DMS53 (cell line): Measurements from ENCODE around the gene SRCAP.
A peak's percentile ranks its signal among the peaks of the same experiment; 100 is the strongest.
"Not testable (repeated sequence)": the region's sequence is repeated elsewhere in the genome, so short reads cannot be mapped to it uniquely, and the experiment has no call there.

ENCODE experiments used
- DNase-seq: peaks from one replicate; lab custom pipeline; 2025; lab: John Stamatoyannopoulos, UW

SRCAP gene

DNA sequence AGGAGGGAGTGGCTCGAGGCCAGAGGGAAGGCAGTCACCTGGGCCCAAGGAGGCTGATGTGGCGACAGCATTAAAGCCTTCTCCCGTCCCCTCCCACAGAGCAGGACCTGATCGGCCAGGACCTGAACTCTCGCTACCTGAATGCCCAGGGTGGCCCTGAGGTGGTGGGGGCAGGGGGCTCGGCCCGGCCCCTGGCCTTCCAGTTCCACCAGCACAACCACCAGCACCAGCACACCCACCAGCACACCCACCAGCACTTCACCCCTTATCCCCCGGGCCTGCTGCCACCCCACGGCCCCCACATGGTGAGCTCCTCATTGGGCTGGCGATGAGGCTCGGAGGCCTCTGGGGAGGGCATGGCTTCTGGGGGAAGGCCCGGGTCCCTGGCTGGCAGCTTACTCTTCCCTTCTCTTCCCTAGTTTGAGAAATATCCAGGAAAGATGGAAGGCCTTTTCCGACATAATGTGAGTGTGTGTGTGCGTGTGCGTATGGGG is 34.3 kb upstream of the SRCAP start:
- DNase-seq, result no peak

DNA sequence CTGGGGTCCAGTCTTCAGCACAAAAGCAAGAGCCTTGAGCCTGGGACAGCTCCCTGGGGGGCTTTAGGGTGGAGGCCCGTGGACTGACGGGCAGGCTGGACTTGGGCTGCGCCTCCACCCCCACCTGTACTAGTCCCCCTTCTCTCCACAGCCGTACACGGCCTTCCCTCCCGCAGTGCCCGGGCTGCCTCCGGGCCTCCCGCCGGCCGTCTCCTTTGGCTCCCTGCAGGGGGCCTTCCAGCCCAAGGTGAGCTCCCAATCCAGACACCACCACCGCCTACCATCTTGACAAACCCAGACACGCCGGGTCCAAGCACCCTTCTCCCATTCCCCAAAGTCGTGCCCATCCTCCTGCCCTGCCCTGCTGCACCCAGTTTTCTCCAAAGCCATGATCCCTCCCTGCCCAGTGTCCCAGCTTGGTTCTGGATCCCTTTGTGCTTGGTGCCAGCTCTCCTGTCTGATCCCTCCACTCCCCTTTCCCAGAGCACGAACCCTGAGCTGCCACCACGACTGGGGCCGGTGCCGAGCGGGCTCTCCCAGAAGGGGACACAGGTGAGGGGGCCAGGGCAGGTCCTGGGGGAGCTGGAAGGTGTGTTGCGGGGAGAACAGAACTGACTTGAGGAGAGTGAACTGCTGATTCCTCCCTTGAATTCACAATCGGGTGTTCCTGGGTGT is 33.7 kb upstream of the SRCAP start:
- DNase-seq, result no peak

DNA sequence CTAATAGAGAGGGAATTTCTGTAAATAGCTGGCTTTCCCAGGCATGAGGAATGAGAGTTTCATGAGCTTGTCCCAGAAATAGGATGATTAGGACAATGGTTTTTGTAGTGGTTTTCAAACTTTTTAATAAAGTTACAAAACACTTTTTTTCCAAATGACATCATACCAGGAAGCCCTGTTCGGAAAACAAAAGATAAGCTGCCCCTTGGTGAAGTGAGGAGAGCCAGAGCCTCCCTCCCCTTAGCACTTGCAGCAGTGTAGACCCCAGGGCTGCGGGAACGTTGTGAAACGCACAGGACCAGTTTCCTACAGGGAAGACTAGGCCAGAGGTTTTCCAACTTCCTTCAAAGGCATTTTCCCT is 33.2 kb upstream of the SRCAP start:
- no peak for DNase-seq

DNA sequence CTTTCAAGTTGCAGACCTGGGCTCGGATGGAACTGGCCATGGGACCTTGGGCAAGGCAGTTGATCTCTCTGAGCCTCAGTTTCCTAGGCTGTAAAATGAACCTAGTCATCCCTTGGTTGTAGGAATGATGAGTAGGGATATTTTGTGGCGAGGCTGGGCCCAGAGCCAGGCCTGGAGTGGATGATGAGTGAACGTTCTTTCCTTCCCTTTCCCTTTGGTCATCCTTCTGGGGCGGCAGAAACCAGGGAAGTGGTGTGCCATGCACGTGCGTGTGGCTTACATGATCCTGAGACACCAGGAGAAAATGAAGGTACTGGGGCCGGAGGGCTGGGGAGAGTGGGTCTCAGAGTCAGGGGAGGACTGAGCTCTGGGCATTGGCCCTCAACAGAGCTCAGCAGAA is 32.3 kb upstream of the SRCAP start:
- no peak for DNase-seq

DNA sequence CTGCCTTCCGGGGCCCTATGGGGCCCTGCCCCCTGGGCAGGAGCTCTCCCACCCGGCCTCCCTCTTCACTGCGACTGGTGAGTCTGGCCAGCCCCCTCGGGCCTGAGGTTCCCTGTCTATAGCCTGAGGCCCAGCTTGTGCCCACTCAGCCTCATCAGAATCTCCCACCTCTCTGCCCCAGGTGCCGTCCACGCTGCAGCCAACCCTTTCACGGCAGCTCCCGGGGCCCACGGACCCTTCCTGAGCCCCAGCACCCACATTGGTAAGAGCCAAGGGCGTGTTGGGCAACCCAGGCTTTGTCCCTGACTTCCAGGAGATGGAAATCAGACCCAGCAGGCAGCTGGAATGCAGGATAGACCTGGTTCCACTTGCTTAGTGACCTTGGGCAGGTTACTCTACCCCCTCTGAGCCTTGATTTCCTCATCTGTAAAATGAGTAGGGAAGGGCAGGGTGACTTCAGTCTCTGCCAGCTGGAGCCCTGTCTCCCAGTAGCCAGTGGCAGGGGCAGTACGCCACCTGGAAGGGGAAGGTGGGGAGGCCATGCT is 31.5 kb upstream of the SRCAP start:
- DNase-seq, result no peak

DNA sequence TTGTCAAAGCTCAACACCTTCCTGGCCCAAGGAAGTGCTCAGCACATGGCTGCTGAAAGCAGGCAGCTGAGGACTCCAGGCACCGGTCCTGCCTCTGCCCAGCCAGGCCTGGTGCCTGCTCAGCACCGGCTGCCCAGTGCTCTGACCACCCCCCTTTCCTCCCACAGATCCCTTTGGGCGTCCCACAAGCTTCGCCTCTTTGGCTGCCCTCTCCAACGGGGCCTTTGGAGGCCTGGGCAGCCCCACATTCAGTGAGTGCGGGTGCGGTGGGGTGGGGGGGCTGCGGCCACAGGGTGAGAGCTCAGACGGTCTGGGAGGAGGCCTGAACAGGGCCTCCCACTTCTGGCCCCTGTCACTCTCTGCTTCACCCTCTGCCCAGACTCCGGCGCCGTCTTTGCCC is 30.6 kb upstream of the SRCAP start:
- DNase-seq, result no peak

DNA sequence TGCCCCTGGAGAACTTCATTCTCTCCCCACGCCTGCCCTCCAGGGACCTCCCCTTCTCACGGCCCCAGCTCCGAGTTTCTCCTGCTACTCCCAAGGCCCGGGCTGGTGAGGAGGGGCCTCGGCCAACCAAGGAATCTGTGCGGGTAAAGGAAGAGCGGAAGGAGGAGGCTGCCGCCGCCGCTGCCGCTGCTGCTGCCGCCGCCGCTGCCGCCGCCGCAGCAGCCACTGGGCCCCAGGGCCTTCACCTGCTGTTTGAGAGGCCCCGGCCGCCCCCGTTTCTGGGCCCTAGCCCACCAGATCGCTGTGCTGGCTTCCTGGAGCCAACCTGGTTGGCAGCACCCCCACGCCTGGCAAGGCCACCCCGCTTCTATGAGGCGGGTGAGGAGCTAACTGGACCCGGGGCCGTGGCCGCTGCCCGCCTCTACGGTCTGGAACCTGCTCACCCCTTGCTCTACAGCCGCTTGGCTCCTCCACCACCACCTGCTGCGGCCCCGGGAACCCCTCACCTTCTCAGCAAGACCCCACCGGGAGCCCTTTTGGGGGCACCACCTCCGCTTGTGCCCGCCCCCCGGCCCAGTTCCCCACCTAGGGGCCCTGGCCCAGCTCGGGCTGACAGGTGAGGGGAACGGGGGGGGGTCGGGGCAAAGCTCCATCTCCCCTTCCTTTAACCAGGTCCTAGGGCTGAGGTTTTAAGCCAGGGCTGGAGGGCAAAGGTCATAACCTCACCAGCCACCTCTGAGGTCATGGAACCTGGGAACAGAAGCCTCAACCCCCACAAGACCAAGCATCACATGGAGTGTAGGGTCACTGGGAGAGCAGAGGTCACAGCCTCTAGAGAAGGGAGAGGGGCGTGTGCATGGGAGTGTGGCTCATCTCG is 29.7 kb upstream of the SRCAP start:
- no peak for DNase-seq

DNA sequence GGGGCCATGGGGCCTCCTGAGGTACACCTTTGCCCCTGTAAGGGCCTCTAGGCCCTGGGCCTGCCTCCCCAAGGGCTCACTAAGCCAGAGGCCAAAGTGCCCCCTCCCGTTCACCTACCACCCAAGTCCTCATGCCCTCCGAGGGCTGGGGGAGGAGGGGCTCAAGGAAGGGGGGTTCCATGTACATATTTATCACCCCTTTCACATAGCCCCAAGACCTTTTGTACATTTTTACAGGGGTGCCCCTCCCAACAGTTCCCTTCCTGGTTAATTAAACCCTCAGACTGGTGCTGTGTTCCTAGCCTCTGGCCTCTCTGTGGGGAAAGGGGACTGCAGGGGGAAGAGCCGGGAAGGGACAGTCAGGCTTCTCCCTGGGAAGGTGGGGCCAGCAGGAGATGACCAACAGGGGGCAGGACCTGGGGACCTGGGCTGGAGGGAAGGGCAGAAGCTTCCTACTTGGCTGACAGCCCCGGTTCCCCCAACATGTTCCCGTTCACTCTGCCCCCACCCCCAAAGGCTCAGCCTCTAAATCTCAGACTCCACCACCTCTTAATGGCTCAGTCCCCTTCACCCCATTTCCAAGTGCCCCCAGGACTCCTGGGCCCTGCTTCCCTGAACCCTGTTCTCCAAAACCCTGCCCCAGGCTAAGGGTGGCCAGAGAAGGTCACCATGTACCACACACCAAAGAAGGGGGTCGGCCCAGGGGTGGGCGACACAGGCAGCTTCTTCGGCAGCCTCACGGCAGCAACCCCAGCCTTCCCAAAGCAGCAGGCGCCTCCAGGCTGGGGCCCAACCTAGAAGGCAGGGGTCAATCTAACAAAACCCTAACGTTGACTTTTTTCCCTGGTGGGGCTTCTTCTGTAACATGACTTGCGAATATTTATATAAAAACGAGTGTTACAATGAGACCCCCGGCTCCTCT is 28.8 kb upstream of the SRCAP start:
- DNase-seq, result no peak

DNA sequence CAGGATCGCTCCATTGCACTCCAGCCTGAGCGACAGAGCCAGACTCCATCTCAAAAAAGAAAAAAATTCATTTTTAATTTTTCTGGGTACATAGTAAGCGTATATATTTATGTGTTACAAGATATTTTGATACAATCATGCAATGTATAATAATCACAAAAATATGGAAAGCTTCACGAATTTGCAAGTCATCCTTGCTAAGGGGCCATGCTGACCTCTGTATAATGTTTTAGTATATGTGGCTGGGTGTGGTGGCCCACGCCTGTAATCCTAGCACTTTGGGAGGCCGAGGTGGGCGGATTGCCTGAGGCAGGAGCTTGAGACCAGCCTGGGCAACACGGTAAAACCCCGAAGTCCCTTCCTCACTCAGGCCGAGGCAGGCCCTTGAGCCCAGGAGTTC is 23.8 kb upstream of the SRCAP start:
- no peak for DNase-seq

DNA sequence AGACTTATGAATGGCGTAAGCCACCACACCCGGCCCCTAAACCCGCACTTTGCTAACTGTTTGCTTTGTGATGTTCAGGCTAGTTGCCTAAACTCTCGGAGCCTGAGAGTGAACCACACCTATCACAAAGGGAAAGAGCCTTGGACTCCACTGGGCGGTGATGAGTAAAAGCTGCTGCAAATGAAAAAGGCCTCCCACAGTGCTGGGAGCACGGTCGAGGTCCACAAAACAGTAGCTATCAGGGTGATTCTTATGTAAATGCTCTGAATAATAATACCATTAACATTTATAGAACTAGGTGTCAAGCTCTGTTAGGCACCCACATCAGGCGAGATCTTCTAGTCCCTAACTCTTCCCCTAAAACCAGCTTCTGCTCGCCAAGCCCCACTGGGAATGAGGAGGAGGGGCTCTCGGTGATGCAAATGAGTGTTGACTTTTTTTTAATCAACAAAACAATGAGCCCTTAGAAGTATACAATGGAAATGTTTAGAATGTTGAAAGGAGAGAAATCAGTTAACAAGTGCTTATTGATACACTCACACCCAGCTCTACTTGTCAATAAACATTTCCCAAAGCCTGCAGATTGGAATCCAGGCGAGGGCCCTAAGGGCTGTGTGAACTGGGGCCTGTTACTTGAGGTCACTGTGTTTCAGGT is 20.9 kb upstream of the SRCAP start:
- no peak for DNase-seq

DNA sequence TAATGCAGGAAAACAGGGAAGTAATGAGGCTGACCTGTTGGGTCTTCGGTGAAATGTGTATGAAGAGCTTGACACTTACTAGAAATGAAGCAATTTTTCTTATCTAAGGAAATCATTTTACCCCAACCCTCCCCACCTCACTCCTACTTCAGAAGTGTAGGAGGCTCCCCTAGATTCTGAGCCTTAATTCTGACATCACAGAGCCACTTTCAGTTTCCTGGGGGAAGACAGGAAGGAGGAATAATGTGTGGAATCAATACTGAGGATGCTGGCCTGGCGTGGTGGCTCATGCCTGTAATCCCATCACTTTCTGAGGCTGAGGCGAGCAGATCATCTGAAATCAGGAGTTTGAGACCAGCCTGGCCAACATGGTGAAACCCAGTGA is 20.4 kb upstream of the SRCAP start:
- DNase-seq, result no peak

DNA sequence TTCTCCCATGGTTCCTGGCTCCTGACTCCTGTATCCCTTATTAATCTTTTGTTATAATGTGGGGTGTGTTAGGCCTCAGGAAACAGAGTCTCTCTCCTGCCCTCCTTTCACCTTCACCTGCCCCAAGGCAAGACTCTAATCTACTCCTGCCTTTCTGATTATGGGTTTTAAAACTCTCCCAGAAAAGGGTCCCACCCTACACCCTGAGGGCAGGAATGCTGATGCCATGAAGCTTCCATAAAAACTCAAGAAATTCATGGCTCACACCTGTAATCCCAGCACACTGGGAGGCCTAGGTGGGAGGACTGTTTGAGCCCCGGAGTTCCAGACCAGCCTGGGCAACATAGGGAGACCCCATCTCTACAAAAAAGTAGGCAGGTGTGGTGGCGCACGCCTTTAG is 18.6 kb upstream of the SRCAP start:
- no peak for DNase-seq

DNA sequence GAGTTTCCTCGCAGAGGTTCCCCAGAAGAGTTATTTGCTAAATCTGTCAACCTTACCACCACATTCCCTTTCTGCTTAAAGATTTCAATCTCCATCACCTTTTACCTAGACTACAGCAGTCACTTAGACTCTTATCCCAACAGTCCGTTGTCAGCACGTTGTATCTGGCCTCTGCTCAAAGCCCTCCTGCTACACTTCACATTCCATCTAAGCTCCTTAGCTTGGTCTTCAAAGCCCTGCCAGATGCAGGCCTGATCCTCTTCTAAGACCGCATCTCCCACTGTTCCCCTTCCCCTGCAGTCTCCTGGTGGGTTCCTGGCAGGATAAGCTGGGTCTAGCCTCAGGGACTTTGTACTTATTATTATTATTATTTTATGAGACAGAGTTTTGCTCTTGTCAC is 10.3 kb upstream of the SRCAP start:
- no peak for DNase-seq

DNA sequence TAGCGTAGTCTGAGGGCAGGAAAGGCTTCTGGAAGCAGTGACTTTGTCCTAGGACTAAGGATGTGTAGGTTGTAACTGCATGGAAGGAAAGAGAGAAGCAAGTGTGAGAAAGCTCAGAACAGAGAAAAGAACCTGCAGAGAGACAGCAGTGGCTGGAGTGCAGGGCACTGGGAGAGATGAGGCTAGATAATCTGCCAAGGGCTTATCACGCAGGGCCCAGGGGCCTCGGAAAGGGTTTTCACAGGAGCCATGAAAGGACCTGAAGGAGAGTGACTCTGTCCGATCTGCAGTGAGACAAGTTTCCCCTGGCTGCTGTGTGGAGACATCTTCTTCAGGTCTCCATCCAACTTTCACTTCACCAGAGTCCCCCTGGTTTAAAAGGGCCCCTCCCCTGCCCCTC is 7.1 kb upstream of the SRCAP start:
- no peak for DNase-seq

DNA sequence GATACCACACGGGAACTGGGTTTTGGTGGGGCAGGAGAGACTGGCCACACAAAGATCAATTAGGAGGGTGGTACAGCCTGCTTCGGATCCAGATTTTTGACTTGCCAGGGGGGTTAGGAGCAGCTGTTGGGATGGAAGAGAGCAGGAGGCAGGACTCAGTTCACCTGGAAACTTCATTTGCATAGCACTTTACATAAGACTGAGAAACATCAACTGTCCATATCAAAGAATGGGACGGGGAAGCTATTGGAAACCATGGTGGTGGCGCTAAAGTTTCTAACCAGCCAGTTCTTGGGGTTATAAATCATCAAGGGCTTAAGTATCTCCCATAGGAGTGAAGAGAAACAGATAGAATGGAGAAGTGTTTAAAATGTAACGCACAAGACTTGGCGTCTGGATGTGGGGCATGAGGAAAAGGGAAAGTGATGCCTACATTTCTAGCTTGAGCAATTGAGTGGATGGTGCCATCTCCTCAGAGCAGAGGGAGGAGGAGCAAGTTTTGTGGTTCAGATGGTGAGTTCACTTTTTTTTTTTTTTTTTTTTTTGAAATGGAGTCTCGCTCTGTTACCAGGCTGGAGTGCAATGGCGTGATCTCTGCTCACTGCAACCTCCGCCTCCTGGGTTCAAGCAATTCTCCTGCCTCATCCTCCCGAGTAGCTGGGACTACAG is 6.4 kb upstream of the SRCAP start:
- no peak for DNase-seq

DNA sequence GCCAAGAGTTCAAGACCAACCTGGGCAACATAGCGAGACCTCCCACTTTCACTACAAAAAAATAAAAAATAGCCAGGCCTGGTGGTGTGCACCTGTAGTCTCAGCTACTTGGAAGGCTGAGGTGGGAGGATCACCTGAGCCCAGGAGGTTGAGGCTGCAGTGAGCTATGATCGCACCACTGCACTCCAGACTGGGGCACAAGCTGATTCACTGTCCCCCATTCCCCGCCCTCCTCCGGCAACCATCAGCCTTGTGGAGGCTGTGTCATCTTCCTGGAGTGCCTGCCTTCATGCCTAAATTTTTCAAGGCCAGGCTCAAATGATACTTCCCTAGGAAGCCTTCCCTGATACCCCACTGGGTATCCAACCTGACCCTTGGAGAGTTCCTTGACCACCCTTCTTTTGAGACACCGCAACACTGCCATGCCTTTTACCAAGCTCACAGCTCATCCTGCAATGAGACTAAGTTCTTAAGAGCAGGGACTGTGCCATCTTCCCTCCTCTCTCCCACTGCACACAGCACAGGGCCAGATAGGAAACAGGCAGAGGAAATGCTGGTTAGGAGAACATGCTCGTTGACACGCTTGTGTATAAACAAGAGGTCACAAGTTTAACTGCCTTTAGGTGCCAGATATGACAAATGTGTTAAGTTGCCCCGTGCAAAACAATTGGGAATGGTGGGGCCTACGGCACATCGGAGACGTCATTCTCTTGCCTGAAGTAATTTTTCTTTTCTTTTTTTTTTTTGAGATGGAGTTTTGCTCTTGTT is 3.9 kb upstream of the SRCAP start:
- DNase-seq, result no peak

DNA sequence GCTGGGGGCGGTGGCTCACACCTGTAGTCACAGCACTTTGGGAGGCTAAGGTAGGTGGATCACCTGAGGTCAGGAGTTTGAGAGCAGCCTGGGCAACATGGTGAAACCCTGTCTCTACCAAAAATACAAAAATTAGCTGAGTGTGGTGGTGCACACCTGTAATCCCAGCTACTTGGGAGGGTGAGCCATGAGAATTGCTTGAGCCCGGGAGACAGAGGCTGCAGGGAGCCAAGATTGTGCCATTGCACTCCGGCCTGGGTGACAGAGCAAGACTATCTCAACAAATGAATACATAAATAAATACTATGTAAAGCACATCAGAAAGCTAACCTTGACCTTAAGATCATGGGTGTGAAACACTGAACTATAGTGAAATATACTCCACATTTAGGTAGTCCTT is 2.3 kb upstream of the SRCAP start:
- DNase-seq, result not testable (repeated sequence)

DNA sequence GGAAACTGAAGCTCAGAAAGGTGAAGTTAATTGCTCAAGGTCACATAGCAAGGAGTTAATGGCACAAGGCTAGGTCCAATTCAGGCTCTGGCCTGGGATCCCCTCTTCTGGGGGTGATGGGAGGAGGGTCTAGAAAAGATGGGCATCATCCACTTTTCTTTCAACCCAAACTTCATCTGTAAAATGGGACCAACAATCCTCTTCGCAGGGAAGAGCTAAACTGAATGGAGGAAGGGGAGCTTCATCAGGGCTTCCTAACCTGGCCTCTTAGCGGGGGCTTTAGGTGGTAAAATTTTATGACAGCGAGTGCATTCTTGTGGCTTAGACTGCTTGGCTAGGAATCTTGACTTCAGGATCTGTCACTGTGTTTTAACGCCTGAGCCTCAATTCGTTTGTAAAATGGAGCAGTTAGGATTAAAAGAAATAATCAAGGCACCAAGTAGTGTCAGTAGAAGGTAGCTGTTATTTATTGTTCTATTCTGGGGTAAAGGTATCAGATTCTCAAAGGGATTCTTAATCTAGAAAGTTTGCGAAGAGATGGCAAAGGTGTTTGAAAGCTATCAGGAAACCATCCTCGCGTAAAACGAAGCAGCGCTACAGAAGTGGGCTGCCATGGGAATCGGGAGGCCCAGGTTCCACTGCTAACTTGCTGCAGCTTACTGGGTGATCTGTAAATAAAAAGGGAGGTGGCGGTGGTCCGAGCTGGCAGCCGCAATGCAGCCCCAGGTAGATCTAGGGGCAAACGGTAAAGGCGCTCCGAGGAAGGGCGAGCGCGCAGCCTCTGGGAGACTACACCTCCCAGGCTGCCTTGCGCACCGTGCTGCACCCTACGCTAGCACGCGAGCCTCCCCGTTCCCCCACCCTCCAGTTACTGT is 1.5 kb upstream of the SRCAP start:
- DNase-seq, result peak; percentile 97

DNA sequence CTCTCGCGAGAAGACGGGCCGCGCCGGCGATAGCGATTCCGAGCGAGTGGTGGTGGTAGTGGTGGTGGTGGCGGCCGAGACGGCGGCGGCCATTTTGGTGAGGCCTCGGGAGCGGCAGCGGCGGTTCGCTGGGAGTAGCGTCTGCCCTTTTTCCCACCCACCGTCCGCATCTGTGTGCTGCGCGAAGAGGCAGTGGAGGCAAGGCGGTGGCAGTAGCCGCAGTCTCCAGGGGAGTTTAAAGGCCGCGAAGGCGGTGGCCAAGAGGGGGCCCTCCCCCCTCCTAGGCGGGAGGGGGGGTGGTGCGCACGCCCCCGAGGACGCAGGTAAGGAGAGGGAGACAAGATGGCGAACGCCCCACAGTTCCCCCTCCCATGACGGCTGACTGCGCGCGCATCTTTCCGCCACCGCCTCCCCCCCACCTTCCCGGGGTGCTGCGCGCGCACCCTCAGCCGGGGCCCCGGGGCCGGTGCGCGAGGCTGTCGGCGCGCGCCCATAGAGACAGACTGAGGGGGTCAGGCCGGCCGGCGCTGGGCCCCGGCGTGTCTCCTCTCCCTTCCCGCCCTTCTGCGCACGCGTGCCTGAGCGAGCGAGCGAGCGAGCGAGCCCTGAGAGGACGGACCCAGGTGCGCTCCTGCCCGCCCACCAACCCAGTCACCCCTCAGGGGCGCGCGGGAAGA is 694 bp upstream of the SRCAP start:
- DNase-seq, result peak; percentile 92
